H9 (cell line): ENCODE measurements around the gene GPX5. TPM values are rescaled to one million over a fixed set of nuclear protein-coding genes. Genes with fewer than 3 reads are reported as not detected.
"Not testable (repeated sequence)": the region's sequence is repeated elsewhere in the genome, so short reads cannot be mapped to it uniquely, and the experiment has no call there.

Experiments used
- DNase-seq: peaks from one replicate; pipeline ENCODE4 v3.0.0-alpha.2; 2017
- H2AFZ ChIP-seq: one replicate; pipeline ENCODE4 v1.6.1; 2013; ENCODE audit warnings: mild to moderate bottlenecking, low read length, control low read depth, moderate library complexity
- H2AK5ac ChIP-seq: 2 replicates; pipeline ENCODE4 v1.6.1; 2013; ENCODE audit warnings: low read length, control low read depth, mixed read lengths; ENCODE audit not compliant: insufficient read length
- H2BK120ac ChIP-seq: one replicate; pipeline ENCODE4 v1.6.1; 2013; ENCODE audit warnings: low read depth, mild to moderate bottlenecking, low read length, control low read depth, inconsistent platforms; ENCODE audit not compliant: poor library complexity, severe bottlenecking
- H2BK12ac ChIP-seq: 2 replicates; pipeline ENCODE4 v1.6.1; 2013; ENCODE audit warnings: low read length, control low read depth, mixed read lengths, low read depth; ENCODE audit not compliant: insufficient read length
- H2BK15ac ChIP-seq: 2 replicates; pipeline ENCODE4 v1.6.1; 2013; ENCODE audit warnings: low read depth, low read length, control low read depth
- H2BK20ac ChIP-seq: one replicate; pipeline ENCODE4 v1.6.1; 2013; ENCODE audit warnings: low read depth, mild to moderate bottlenecking, low read length, control low read depth, inconsistent platforms; ENCODE audit not compliant: poor library complexity, severe bottlenecking
- H2BK5ac ChIP-seq: 2 replicates; pipeline ENCODE4 v1.6.1; 2013; ENCODE audit warnings: low read length, control low read depth, mixed read lengths; ENCODE audit not compliant: insufficient read length
- H3K14ac ChIP-seq: 2 replicates; pipeline ENCODE4 v1.6.1; 2013; ENCODE audit warnings: low read length, control low read depth; ENCODE audit not compliant: insufficient read depth
- H3K18ac ChIP-seq: 2 replicates; pipeline ENCODE4 v1.6.1; 2013; ENCODE audit warnings: low read depth, mild to moderate bottlenecking, mixed read lengths, low read length, control low read depth; ENCODE audit not compliant: insufficient read length
- H3K23ac ChIP-seq: 2 replicates; pipeline ENCODE4 v1.6.1; 2013; ENCODE audit warnings: low read length, control low read depth, mixed read lengths, low read depth; ENCODE audit not compliant: insufficient read length
- H3K23me2 ChIP-seq: 2 replicates; pipeline ENCODE4 v1.6.1; 2013; ENCODE audit warnings: low read depth, mild to moderate bottlenecking, mixed read lengths, low read length, control low read depth; ENCODE audit not compliant: insufficient read length, poor library complexity, severe bottlenecking
- H3K27ac ChIP-seq: 2 replicates; pipeline ENCODE4 v1.5.1; 2013; ENCODE audit warnings: low read length, control low read depth, mixed read lengths, low read depth; ENCODE audit not compliant: insufficient read length
- H3K27me3 ChIP-seq: 2 replicates; pipeline ENCODE4 v1.6.1; 2013; ENCODE audit warnings: low read length, control low read depth, inconsistent platforms; ENCODE audit not compliant: insufficient read depth
- H3K4ac ChIP-seq: 2 replicates; pipeline ENCODE4 v1.6.1; 2013; ENCODE audit warnings: low read depth, mild to moderate bottlenecking, control low read depth, inconsistent platforms, low read length, moderate library complexity
- H3K4me1 ChIP-seq: 2 replicates; pipeline ENCODE4 v1.6.1; 2013; ENCODE audit warnings: low read length, control low read depth, inconsistent platforms; ENCODE audit not compliant: insufficient read depth
- H3K4me2 ChIP-seq: 2 replicates; pipeline ENCODE4 v1.6.1; 2013; ENCODE audit warnings: low read length, control low read depth, mixed read lengths; ENCODE audit not compliant: insufficient read length, insufficient read depth
- H3K56ac ChIP-seq: 2 replicates; pipeline ENCODE4 v1.6.1; 2013; ENCODE audit warnings: low read depth, mild to moderate bottlenecking, mixed read lengths, low read length, control low read depth; ENCODE audit not compliant: insufficient read length
- H3K79me1 ChIP-seq: 2 replicates; pipeline ENCODE4 v1.6.1; 2013; ENCODE audit warnings: low read depth, mild to moderate bottlenecking, moderate library complexity, low read length, control low read depth, inconsistent platforms; ENCODE audit not compliant: insufficient read depth, poor library complexity, severe bottlenecking
- H3K79me2 ChIP-seq: 2 replicates; pipeline ENCODE4 v1.6.1; 2013; ENCODE audit warnings: low read length, control low read depth, inconsistent platforms; ENCODE audit not compliant: insufficient read depth
- H3K9ac ChIP-seq: 2 replicates; pipeline ENCODE4 v1.6.1; 2013; ENCODE audit warnings: low read length, control low read depth, mixed read lengths; ENCODE audit not compliant: insufficient read length; ENCODE audit errors: extremely low read depth
- H3K9me3 ChIP-seq: one replicate; pipeline ENCODE4 v1.6.1; 2013; ENCODE audit warnings: low read depth, low read length, inconsistent platforms; ENCODE audit not compliant: control insufficient read depth
- H3T11ph ChIP-seq: one replicate; pipeline ENCODE4 v1.6.1; 2013; ENCODE audit warnings: mild to moderate bottlenecking, low read length, control low read depth, inconsistent platforms
- H4K20me1 ChIP-seq: one replicate; pipeline ENCODE4 v1.6.1; 2013; ENCODE audit not compliant: control insufficient read depth, insufficient read length, insufficient read depth
- H4K5ac ChIP-seq: 2 replicates; pipeline ENCODE4 v1.6.1; 2013; ENCODE audit warnings: low read depth, mild to moderate bottlenecking, mixed read lengths, low read length, control low read depth; ENCODE audit not compliant: insufficient read length
- H4K8ac ChIP-seq: replicated peaks from 2 replicates; pipeline ENCODE4 v1.6.1; 2013; ENCODE audit warnings: low read length, control low read depth, mixed read lengths, low read depth; ENCODE audit not compliant: insufficient read length
- H4K91ac ChIP-seq: 2 replicates; pipeline ENCODE4 v1.6.1; 2013; ENCODE audit warnings: low read depth, mild to moderate bottlenecking, moderate library complexity, mixed read lengths, low read length, control low read depth; ENCODE audit not compliant: insufficient read length
- H3K27ac Mint-ChIP-seq, 3 experiments: 2 replicates in 2 of 3; 3 replicates in 1 of 3; pipeline ENCODE4 v1.8.0; 2020 to 2021; ENCODE audit warnings: mixed read lengths in 3 of 3, mild to moderate bottlenecking in 1 of 3, moderate library complexity in 1 of 3
- H3K27me3 Mint-ChIP-seq: 2 replicates; pipeline ENCODE4 v1.8.0; 2021; ENCODE audit warnings: low read depth, mild to moderate bottlenecking, moderate library complexity, mixed read lengths
- H3K36me3 Mint-ChIP-seq, 3 experiments: 2 replicates in 2 of 3; 3 replicates in 1 of 3; pipeline ENCODE4 v1.8.0; 2020 to 2021; ENCODE audit warnings: low read depth in 3 of 3, mixed read lengths in 3 of 3; ENCODE audit not compliant: insufficient read depth in 1 of 3
- H3K4me1 Mint-ChIP-seq, 2 experiments: 2 replicates each; pipeline ENCODE4 v1.8.0; 2020; ENCODE audit warnings: mixed read lengths in 2 of 2
- H3K4me3 Mint-ChIP-seq, 2 experiments: 2 replicates in 1 of 2; 3 replicates in 1 of 2; pipeline ENCODE4 v1.8.0; 2020 to 2021; ENCODE audit warnings: mild to moderate bottlenecking in 2 of 2, mixed read lengths in 2 of 2, moderate library complexity in 1 of 2
- H3K9me3 Mint-ChIP-seq, 2 experiments: 2 replicates in 1 of 2; 3 replicates in 1 of 2; pipeline ENCODE4 v1.8.0; 2020; ENCODE audit warnings: mild to moderate bottlenecking in 2 of 2, mixed read lengths in 2 of 2, moderate library complexity in 1 of 2
- CTCF ChIP-seq: fragments of 200-600 bp; sonication (generic); conservative IDR thresholded peaks from 3 replicates; pipeline ENCODE4 v1.8.0; 2021; ENCODE audit warnings: antibody characterized with exemption, mild to moderate bottlenecking
- WGBS: extraction: QIAGEN DNeasy Blood & Tissue Kit; methylation state at CpG from one replicate; pipeline ENCODE4 v1.1.7; 2013; ENCODE audit warnings: missing lambda C conversion rate, low lambda C conversion rate, mixed read lengths; ENCODE audit not compliant: insufficient read length; ENCODE audit errors: extremely low coverage; 5-methylcytosine and 5-hydroxymethylcytosine counted together
- total RNA-seq: library from RNA; stranded (reverse); gene quantifications from 2 replicates; pipeline ENCODE4 v1.2.1, GENCODE V29; 2021

The GPX5 gene
- total RNA-seq, 1 experiment from 2014 or later: not detected

- H3K4me1 Mint-ChIP-seq: peaks cover 15 to 17% of the 10 kb centered on the region in 2 experiments
- H4K5ac ChIP-seq: no peak overlapping the region
- H3K14ac ChIP-seq: no peak overlapping the region
- no peak overlapping the region for H2BK120ac ChIP-seq
- H3K23me2 ChIP-seq: no peaks in the 10 kb centered on the region
- no peak for DNase-seq
- H2BK20ac ChIP-seq: no peak overlapping the region
- H4K20me1 ChIP-seq: no peaks in the 10 kb centered on the region
- H3K9me3 ChIP-seq: no peaks in the 10 kb centered on the region
- H3K4ac ChIP-seq: no peak overlapping the region
- no peak overlapping the region for H3K4me3 Mint-ChIP-seq
- H3K36me3 Mint-ChIP-seq: peaks cover 0 to 6% (median 0%) of the 10 kb centered on the region in 3 experiments; a peak in 3 of 7 replicates
- H2BK5ac ChIP-seq: no peak overlapping the region
- H3K9ac ChIP-seq: no peak overlapping the region
- H3K23ac ChIP-seq: no peak overlapping the region
- no peak overlapping the region for H2BK15ac ChIP-seq
- H3T11ph ChIP-seq: no peak overlapping the region
- H2BK12ac ChIP-seq: no peak overlapping the region
- peaks cover 3% of the 10 kb centered on the region; the same call in 1 of the 2 replicates for H3K4me1 ChIP-seq
- TF ChIP-seq CTCF: no peak
- H3K27ac ChIP-seq: no peak overlapping the region
- H3K27me3 Mint-ChIP-seq: no peaks in the 10 kb centered on the region; the same call in 1 of the 2 replicates
- H3K79me2 ChIP-seq: no peaks in the 10 kb centered on the region
- H3K18ac ChIP-seq: no peak overlapping the region
- no peaks in the 10 kb centered on the region for H3K79me1 ChIP-seq
- H3K27me3 ChIP-seq: no peaks in the 10 kb centered on the region
- WGBS: no CpG with 5 or more reads among the region's 6 CpGs
- no peak overlapping the region for H4K91ac ChIP-seq
- no peak overlapping the region for H3K27ac Mint-ChIP-seq
- H3K56ac ChIP-seq: no peak overlapping the region
- H3K9me3 Mint-ChIP-seq: peaks cover 9 to 11% of the 10 kb centered on the region in 2 experiments; a peak in 3 of 5 replicates
- no peak overlapping the region for H3K4me2 ChIP-seq
- H4K8ac ChIP-seq: no peak overlapping the region
- H2AK5ac ChIP-seq: no peak overlapping the region
- no peak overlapping the region for H2AFZ ChIP-seq
These were observed 24.4 kb upstream of the GPX5 start for GRCh38 chr6:28501259-28501658.

- not testable (repeated sequence) for H4K91ac ChIP-seq, H3K9me3 ChIP-seq, H4K20me1 ChIP-seq, H3K18ac ChIP-seq, H2BK120ac ChIP-seq, H3K23ac ChIP-seq, H3K56ac ChIP-seq, H3K4ac ChIP-seq, H3K79me1 ChIP-seq, H2BK12ac ChIP-seq, H3K14ac ChIP-seq, H3K27ac ChIP-seq, H2AK5ac ChIP-seq, H4K8ac ChIP-seq, H3K79me2 ChIP-seq, H2AFZ ChIP-seq, H3K27me3 ChIP-seq, H3K9ac ChIP-seq, H3K23me2 ChIP-seq, H3K4me2 ChIP-seq, H3K27me3 Mint-ChIP-seq, H3K36me3 Mint-ChIP-seq, H3K27ac Mint-ChIP-seq, H3K4me3 Mint-ChIP-seq, H2BK5ac ChIP-seq, H2BK20ac ChIP-seq, H2BK15ac ChIP-seq, DNase-seq, H4K5ac ChIP-seq, H3T11ph ChIP-seq
- Mint-ChIP-seq H3K4me1 (peaks cover 23 to 26% of the 10 kb centered on the region in 2 experiments), H3K9me3 (peaks cover 9 to 11% of the 10 kb centered on the region in 2 experiments; a peak in 3 of 5 replicates)
- H3K4me1 ChIP-seq: peaks cover 10% of the 10 kb centered on the region; the same call in 1 of the 2 replicates
- WGBS: no CpG with 5 or more reads among the region's 35 CpGs
These were observed 23.5 kb upstream of the GPX5 start for GRCh38 chr6:28502136-28502535.
